IPS-18c (cell line): ENCODE measurements around the gene ARSK.
"Not testable (repeated sequence)": the region's sequence is repeated elsewhere in the genome, so short reads cannot be mapped to it uniquely, and the experiment has no call there.

Experiments
- H3K4me3 ChIP-seq: 2 replicates; pipeline ENCODE4 v1.7.0; 2013; ENCODE audit warnings: low read depth, mild to moderate bottlenecking, low read length, moderate library complexity; ENCODE audit not compliant: insufficient read depth
- H3K9me3 ChIP-seq: one replicate; pipeline ENCODE4 v1.6.1; 2013; ENCODE audit warnings: mild to moderate bottlenecking, low read length, moderate library complexity; ENCODE audit not compliant: control insufficient read depth, insufficient read depth

The ARSK gene

GRCh38 chr5:95631255-95631958 is 76.5 kb downstream of the ARSK start:
- peaks cover 10% of the 10 kb centered on the region for H3K9me3 ChIP-seq
- no peak overlapping the region for H3K4me3 ChIP-seq

GRCh38 chr5:95631991-95632675 is 77.2 kb downstream of the ARSK start:
- H3K4me3 ChIP-seq, result no peak overlapping the region
- peaks cover 10% of the 10 kb centered on the region for H3K9me3 ChIP-seq

GRCh38 chr5:95632942-95633341 is 78.0 kb downstream of the ARSK start:
- H3K4me3 ChIP-seq, H3K9me3 ChIP-seq: not testable (repeated sequence)

GRCh38 chr5:95633671-95634070 is 78.8 kb downstream of the ARSK start:
- H3K9me3 ChIP-seq, result peaks cover 5% of the 10 kb centered on the region
- no peak overlapping the region for H3K4me3 ChIP-seq

GRCh38 chr5:95634081-95634480 is 79.2 kb downstream of the ARSK start:
- Histone ChIP-seq H3K9me3 (peaks cover 1% of the 10 kb centered on the region), H3K4me3 (no peak overlapping the region)

- Histone ChIP-seq H3K9me3 (no peaks in the 10 kb centered on the region), H3K4me3 (no peak overlapping the region)
Observed at GRCh38 chr5:95638632-95639031, 83.7 kb downstream of the ARSK start.

GRCh38 chr5:95641741-95642220 is 86.9 kb downstream of the ARSK start:
- H3K9me3 ChIP-seq, result no peaks in the 10 kb centered on the region
- no peak overlapping the region for H3K4me3 ChIP-seq

- Histone ChIP-seq H3K4me3 (no peak overlapping the region), H3K9me3 (no peaks in the 10 kb centered on the region)
Observed at GRCh38 chr5:95643152-95643551, 88.3 kb downstream of the ARSK start.

GRCh38 chr5:95644351-95645042 is 89.6 kb downstream of the ARSK start:
- Histone ChIP-seq H3K9me3 (no peaks in the 10 kb centered on the region), H3K4me3 (no peak overlapping the region)

- H3K9me3 ChIP-seq, H3K4me3 ChIP-seq: not testable (repeated sequence)
Observed at GRCh38 chr5:95646226-95646568, 91.3 kb downstream of the ARSK start.

- Histone ChIP-seq H3K9me3 (no peaks in the 10 kb centered on the region), H3K4me3 (peak within 1 kb of the TSS; percentile 57)
Observed at GRCh38 chr5:95646569-95647431, 91.9 kb downstream of the ARSK start, which contains the start of gene RFESD. Gene RFESD, plus strand, starts transcription at chr5:95646777. Its CDS starts 5,495 bp downstream, at chr5:95652272.

GRCh38 chr5:95647886-95648860 is 93.3 kb downstream of the ARSK start:
- Histone ChIP-seq H3K9me3 (no peaks in the 10 kb centered on the region), H3K4me3 (no peak overlapping the region)

GRCh38 chr5:95649274-95649673 is 94.4 kb downstream of the ARSK start:
- Histone ChIP-seq H3K9me3 (no peaks in the 10 kb centered on the region), H3K4me3 (no peak overlapping the region)

- Histone ChIP-seq H3K9me3 (no peaks in the 10 kb centered on the region), H3K4me3 (no peak overlapping the region)
Observed at GRCh38 chr5:95649842-95650620, 95.1 kb downstream of the ARSK start.

GRCh38 chr5:95652849-95653248 is 97.9 kb downstream of the ARSK start:
- Histone ChIP-seq H3K4me3 (no peak overlapping the region), H3K9me3 (no peaks in the 10 kb centered on the region)

- Histone ChIP-seq H3K9me3 (no peaks in the 10 kb centered on the region), H3K4me3 (no peak overlapping the region)
Observed at GRCh38 chr5:95654196-95654595, 99.3 kb downstream of the ARSK start.
